Smooth muscle cell (in vitro differentiated cells): Measurements from ENCODE around the gene GATAD1. TPM values are rescaled to one million over a fixed set of nuclear protein-coding genes. Genes with fewer than 3 reads are reported as not detected.

Experiments used
- DNase-seq: peaks from one replicate; lab custom pipeline; 2025; ENCODE audit not compliant: unreplicated experiment; lab: John Stamatoyannopoulos, UW
- H2AFZ ChIP-seq: fragments of 200-600 bp; sonication (generic); 2 replicates; pipeline ENCODE4 v1.6.0; 2016; ENCODE audit warnings: antibody characterized with exemption, low read depth, mild to moderate bottlenecking
- H3F3A ChIP-seq: fragments of 200-600 bp; sonication (generic); 2 replicates; pipeline ENCODE4 v1.6.0; 2017; ENCODE audit warnings: antibody characterized with exemption, low read depth
- H3K27ac ChIP-seq: fragments of 200-600 bp; sonication (generic); 2 replicates; pipeline ENCODE4 v1.5.1; 2016; ENCODE audit warnings: low read depth, mild to moderate bottlenecking
- H3K27me3 ChIP-seq: fragments of 200-600 bp; sonication (generic); 2 replicates; pipeline ENCODE4 v1.6.1; 2016; ENCODE audit warnings: low read depth, mild to moderate bottlenecking
- H3K36me3 ChIP-seq: fragments of 200-600 bp; sonication (generic); 2 replicates; pipeline ENCODE4 v1.5.1; 2016; ENCODE audit warnings: low read depth
- H3K4me1 ChIP-seq: fragments of 200-600 bp; sonication (generic); 2 replicates; pipeline ENCODE4 v1.5.1; 2016; ENCODE audit warnings: low read depth
- H3K4me2 ChIP-seq: fragments of 200-600 bp; sonication (generic); 2 replicates; pipeline ENCODE4 v1.6.0; 2016; ENCODE audit warnings: mild to moderate bottlenecking
- H3K4me3 ChIP-seq: fragments of 200-600 bp; sonication (generic); 2 replicates; pipeline ENCODE4 v1.5.1; 2016; ENCODE audit warnings: mild to moderate bottlenecking
- H3K79me2 ChIP-seq: fragments of 200-600 bp; sonication (generic); 2 replicates; pipeline ENCODE4 v1.6.0; 2016; ENCODE audit warnings: low read depth, mild to moderate bottlenecking
- H3K9ac ChIP-seq: fragments of 200-600 bp; sonication (generic); 2 replicates; pipeline ENCODE4 v1.6.0; 2016; ENCODE audit warnings: low read depth
- H3K9me3 ChIP-seq: fragments of 200-600 bp; sonication (generic); replicated peaks from 2 replicates; pipeline ENCODE4 v1.5.1; 2016; ENCODE audit warnings: low read depth
- H4K20me1 ChIP-seq: fragments of 200-600 bp; sonication (generic); 2 replicates; pipeline ENCODE4 v1.6.0; 2016; ENCODE audit warnings: low read depth
- WGBS: methylation state at CpG from one replicate; pipeline ENCODE4 v1.1.7; 2016; ENCODE audit warnings: low lambda C conversion rate; 5-methylcytosine and 5-hydroxymethylcytosine counted together
- polyA plus RNA-seq: library from polyadenylated mRNA; unstranded; fragments of >200 nt; fragmentation: Nextera tagmentation; extraction: Ambion mirVana; gene quantifications from 2 replicates; pipeline ENCODE4 v1.2.1, GENCODE V29; 2016
- total RNA-seq: library from RNA; depleted of rRNA; stranded (reverse); fragments of >200 nt; gene quantifications from 2 replicates; pipeline ENCODE4 v1.2.3, GENCODE V29; 2014
- TF ChIP-seq, protein P1 (sequence below): fragments of 200-600 bp; sonication (generic); IDR thresholded peaks from 2 replicates; pipeline ENCODE4 v1.5.1; 2017; ENCODE audit warnings: borderline replicate concordance, mild to moderate bottlenecking, antibody characterized with exemption; ENCODE audit not compliant: insufficient read depth, poor library complexity, severe bottlenecking

Gene GATAD1
- total and polyA plus RNA-seq, 2 experiments from 2014 or later: 20.7 to 21.8 TPM

DNA sequence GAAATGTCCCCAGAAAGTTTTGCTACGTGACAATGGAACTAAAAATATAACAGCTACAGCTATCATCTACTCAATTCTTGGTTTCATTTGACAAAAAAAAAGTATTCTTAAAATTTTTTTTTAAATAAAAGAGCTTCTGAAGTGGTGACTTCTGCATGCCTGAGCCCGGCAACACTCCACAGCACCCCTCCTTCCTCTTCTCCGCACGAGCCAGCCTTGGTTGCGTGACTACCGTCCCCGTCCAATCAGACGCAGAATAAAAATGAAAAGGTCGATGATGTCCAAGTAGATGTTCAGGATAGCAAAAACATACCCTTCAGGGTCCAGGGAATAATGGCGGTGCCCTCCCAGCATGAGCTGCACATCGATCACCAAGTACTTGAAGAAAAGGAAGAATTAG is 34.5 kb upstream of the GATAD1 start:
- no peak overlapping the region for H3K4me3 ChIP-seq
- peaks cover 4% of the 10 kb centered on the region for H3K4me1 ChIP-seq
- H3K27ac ChIP-seq: no peak overlapping the region
- 96% methylated on average over 11 of the region's 11 CpGs for WGBS
- TF ChIP-seq, protein P1, sequence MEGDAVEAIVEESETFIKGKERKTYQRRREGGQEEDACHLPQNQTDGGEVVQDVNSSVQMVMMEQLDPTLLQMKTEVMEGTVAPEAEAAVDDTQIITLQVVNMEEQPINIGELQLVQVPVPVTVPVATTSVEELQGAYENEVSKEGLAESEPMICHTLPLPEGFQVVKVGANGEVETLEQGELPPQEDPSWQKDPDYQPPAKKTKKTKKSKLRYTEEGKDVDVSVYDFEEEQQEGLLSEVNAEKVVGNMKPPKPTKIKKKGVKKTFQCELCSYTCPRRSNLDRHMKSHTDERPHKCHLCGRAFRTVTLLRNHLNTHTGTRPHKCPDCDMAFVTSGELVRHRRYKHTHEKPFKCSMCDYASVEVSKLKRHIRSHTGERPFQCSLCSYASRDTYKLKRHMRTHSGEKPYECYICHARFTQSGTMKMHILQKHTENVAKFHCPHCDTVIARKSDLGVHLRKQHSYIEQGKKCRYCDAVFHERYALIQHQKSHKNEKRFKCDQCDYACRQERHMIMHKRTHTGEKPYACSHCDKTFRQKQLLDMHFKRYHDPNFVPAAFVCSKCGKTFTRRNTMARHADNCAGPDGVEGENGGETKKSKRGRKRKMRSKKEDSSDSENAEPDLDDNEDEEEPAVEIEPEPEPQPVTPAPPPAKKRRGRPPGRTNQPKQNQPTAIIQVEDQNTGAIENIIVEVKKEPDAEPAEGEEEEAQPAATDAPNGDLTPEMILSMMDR: no peak
- H3F3A ChIP-seq: no peaks in the 10 kb centered on the region
- H3K9ac ChIP-seq: no peak overlapping the region
- no peak overlapping the region for H2AFZ ChIP-seq
- DNase-seq: no peak
- H3K27me3 ChIP-seq: no peaks in the 10 kb centered on the region
- H3K9me3 ChIP-seq: no peaks in the 10 kb centered on the region
- no peaks in the 10 kb centered on the region for H3K79me2 ChIP-seq
- H3K4me2 ChIP-seq: no peak overlapping the region
- no peaks in the 10 kb centered on the region for H4K20me1 ChIP-seq
- no peaks in the 10 kb centered on the region for H3K36me3 ChIP-seq

DNA sequence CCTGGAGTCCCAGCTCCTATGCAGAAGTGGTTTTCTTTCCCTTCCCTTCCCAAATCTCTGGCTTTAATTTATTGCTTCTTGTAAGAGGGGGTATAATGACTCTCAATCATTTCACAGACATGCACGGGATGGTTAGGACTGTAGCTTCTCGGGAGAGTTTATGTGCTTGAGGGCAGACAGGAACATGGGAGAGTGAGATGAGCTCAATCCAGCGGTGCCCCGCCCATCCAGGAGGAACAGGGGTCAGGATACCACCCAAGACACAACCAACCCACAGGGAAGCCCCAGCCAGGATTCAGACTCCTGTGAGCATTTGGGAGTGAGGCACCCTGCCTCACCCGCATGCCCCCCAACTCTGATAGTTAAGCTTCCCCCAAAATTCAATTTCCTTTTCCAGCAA is 33.7 kb upstream of the GATAD1 start:
- Histone ChIP-seq H3K4me2 (no peak overlapping the region), H4K20me1 (no peaks in the 10 kb centered on the region), H3K9ac (no peak overlapping the region), H3K4me1 (no peaks in the 10 kb centered on the region), H3K27me3 (no peaks in the 10 kb centered on the region), H3K9me3 (no peaks in the 10 kb centered on the region), H2AFZ (no peak overlapping the region), H3K36me3 (no peaks in the 10 kb centered on the region), H3K79me2 (no peaks in the 10 kb centered on the region), H3F3A (no peaks in the 10 kb centered on the region), H3K4me3 (no peak overlapping the region), H3K27ac (no peak overlapping the region)
- 80% methylated on average over 5 of the region's 5 CpGs for WGBS
- TF ChIP-seq, protein P1: no peak
- DNase-seq: no peak

DNA sequence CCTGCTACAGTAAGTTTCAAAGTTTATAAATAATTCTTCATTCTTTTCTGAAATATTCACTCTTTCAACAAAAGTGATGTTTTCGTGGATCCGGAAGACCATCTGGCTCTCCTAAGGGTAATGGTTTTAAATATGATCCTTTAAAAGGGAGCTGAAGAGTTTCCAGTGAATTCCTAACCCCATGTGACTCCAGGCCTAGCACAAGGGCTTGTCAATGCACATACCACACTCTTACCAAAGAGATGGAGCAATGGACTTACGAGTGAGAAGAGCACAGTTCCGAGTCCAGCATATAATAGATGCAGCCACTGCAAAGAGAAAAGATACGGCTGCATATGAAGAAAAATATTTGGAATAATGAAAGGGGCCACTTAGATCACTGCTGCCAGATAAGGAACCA is 32.1 kb upstream of the GATAD1 start:
- Histone ChIP-seq H3K4me3 (no peak overlapping the region), H3K9ac (no peak overlapping the region), H2AFZ (no peak overlapping the region), H3K27ac (no peak overlapping the region), H4K20me1 (no peaks in the 10 kb centered on the region), H3K4me1 (no peaks in the 10 kb centered on the region), H3K9me3 (no peaks in the 10 kb centered on the region), H3K27me3 (no peaks in the 10 kb centered on the region), H3F3A (no peaks in the 10 kb centered on the region), H3K36me3 (no peaks in the 10 kb centered on the region), H3K79me2 (no peaks in the 10 kb centered on the region), H3K4me2 (no peak overlapping the region)
- 92% methylated on average over 5 of the region's 5 CpGs for WGBS
- TF ChIP-seq, protein P1: no peak
- DNase-seq: no peak

DNA sequence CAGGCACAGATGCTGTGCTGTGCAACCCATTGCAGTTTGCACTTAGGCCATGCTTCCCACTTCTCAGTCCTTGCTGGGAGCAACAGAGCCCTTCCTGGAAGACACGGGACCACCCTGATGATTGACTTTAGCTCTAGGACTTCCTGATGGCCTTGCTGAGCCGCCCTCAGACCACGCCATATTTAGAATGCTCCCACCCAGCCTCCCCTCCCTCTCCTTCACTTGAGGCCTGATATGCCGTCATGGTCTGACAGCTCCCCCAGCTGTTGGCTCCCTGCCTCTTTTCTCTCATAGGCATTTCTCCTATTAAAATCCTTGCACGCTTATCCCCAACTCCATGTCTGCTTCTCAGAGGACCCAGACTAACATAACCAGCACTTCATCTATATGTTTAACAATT is 29.4 kb upstream of the GATAD1 start:
- Histone ChIP-seq H3K4me2 (no peak overlapping the region), H3K4me1 (no peaks in the 10 kb centered on the region), H3K36me3 (no peaks in the 10 kb centered on the region), H3K79me2 (no peaks in the 10 kb centered on the region), H3K27me3 (no peaks in the 10 kb centered on the region), H3K4me3 (no peak overlapping the region), H2AFZ (no peak overlapping the region), H3F3A (no peaks in the 10 kb centered on the region), H3K9ac (no peak overlapping the region), H4K20me1 (no peaks in the 10 kb centered on the region), H3K9me3 (no peaks in the 10 kb centered on the region), H3K27ac (no peak overlapping the region)
- 78% methylated on average over 2 of the region's 5 CpGs for WGBS
- no peak for DNase-seq
- TF ChIP-seq, protein P1: no peak
